GM19438 (cell line): ENCODE measurements around the gene MARCHF9.

Experiments used
- ATAC-seq: cut with Tn5 transposase; IDR thresholded peaks from one replicate; pipeline ENCODE4 v1.9.1; 2021; ENCODE audit warnings: low read depth; ENCODE audit not compliant: unreplicated experiment

The MARCHF9 gene

DNA sequence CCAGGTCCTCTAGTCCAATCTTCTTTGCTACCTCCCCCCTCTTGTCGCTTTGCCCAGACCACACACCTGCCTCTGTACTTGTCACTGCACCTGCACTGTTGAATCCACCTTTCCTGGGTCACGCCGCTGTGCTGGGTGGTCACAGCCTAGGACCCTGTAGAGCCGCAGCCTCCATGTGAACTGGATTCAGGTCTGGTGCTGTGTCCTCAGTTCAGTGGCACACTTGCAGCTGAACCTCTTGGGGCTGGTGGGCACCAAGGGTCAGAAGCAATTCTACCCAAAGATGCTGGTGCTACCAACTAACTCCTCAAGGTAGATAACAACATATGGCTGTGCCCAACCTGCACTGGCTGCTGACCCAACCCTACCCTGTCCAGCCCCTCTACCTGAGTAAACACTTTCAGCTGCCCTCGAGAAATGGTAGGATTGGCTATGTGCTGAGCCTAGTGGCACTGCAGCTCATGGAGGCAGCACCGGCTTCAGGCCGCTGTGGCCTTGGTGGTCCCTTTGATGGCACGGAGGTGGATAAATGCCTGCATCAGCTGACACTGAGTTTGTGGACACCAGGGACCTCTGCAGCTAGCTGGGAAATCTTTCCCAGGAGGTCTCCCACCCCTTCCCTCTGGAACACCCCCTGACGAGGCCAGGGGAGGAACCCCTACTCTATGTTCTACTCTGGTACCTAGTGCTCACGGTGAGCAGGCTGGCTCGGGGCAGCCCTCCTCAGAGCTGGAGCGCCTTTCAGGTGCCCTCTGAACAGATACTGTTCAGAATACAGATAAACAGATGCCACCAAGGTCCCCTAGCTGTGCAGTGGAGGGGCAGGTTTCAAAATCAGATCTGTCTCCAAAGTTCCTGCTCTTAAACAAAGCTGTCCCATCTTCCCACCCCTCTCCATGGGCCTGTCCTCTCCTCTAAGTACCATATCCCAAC, 30.6 kb upstream of the MARCHF9 start:
- ATAC-seq: no peak

DNA sequence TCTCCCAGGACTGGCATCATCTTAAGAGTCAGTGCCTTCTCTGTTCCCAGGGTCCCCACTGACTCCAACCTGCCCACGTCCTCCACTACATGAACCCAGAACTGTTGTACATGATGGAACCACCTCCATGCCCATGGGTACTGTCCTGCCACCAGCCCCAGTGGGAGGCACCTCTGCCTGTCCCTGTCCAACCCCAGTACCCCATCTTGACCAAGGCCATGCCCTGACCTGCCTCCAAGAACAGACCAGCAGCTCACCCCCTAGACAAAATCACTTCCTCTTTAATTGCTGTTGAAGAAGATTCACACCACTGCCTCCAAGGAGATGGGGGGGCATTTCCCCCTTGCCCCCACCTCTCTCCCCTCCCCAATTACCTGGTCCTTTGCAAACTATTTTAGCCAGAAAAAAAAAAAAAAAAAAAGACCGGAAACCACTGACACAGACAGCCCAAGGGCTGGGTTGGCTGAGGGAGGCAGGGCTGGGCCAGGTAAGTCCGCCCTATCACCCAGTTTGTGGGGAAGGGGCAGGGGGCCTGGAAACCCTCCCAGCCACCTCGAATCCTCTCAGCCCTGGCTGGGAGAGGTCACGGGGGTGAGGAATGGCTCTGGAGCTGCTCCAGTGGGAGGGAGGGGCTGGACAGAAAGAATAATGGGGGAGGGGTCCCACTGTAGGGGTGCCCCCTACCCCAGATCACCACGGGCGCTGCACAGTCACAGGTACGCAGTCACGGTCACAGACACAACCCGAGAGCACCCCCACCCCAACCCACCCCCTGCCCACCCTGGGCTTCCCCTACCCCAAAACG, 29.8 kb upstream of the MARCHF9 start:
- ATAC-seq: no peak

DNA sequence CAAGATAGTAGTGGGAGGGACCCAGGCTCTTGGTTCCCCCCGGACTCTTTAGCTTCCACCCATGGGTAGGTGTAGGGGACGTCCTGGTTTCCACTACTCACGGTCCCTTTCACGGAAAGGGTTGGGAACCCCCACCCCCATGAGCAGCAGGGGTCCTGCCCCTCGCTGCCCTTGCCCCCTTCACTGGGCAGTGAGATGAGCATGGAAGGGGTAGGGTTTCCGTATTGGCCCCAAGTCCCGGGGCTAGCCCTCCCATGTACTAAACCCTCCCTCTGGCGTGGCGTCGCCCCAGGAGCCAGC, 29.1 kb upstream of the MARCHF9 start:
- no peak for ATAC-seq

DNA sequence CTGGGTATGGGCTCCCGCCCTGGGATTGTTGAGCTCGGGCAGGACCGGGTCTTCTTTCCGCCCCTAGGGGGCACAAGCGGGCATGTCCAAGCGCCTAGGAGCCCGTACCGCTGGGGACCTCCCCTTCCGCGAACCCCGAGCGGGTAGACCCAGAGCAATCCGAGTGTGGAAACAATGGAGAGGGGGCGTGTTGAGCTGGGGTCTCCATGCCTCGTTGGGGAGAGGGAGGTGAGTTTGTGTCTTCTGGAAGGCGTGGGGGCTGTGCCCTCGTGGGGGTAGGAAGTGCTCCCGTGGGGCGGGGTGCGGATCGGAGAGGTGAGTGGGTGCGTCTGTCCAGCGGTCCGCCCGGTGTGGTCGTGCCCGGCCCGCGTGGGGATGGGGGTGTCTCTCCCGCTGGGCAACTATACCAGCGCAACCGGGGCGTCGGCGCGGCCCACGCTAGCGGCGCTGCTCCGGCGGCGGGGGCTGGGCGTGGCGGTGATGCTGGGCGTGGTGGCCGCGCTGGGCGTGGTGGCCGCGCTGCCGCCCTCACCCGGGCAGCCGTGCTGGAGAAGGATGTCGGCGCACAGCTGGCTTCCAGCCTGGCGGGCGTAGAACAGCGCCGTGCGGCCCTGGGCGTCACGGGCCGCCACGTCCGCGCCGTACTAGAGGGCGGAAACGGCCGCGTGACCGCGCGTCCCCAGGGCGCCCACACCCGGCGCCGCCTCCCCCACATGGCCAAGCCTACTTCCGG, 28.6 kb upstream of the MARCHF9 start:
- no peak for ATAC-seq

DNA sequence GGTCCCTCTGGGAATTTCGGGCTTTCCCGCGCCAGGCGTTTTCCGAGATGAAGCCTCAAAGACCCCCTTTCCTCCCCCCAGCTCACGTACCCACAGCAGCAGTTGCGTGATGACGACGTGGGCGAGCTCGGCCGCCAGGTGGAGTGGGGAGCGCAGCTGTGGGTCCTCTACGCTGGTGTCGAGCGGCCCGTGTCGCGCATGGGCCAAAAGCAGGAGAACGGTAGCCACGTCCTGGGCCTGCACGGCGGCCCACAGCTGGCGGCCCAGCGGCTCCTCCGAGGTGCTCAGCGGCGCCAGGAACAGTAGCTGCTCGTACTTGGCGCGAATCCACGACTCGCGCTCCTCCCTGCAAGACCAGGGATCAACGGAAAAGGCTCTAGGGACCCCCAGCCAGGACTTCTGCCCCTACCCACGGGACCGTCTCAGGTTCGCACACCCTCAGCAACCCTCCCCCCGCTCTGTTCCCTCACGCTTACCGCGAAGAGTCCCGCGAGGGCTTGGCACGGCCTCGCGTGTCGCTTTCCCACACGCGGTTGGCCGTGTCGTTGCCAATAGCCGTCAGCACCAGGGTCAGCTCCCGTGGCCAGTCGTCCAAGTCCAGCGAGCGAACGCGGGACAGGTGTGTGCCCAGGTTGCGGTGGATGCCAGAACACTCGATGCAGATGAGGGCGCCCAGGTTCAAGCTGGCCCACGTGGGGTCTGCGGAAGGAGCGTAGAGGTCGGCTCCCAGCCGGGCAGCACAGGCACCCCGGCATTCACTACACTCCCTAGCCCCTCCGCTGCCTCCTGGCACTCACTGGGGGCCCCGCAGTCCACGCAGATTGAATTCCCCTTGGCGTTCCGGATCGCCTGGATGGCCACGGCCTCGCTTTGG, 27.8 kb upstream of the MARCHF9 start:
- no peak for ATAC-seq

DNA sequence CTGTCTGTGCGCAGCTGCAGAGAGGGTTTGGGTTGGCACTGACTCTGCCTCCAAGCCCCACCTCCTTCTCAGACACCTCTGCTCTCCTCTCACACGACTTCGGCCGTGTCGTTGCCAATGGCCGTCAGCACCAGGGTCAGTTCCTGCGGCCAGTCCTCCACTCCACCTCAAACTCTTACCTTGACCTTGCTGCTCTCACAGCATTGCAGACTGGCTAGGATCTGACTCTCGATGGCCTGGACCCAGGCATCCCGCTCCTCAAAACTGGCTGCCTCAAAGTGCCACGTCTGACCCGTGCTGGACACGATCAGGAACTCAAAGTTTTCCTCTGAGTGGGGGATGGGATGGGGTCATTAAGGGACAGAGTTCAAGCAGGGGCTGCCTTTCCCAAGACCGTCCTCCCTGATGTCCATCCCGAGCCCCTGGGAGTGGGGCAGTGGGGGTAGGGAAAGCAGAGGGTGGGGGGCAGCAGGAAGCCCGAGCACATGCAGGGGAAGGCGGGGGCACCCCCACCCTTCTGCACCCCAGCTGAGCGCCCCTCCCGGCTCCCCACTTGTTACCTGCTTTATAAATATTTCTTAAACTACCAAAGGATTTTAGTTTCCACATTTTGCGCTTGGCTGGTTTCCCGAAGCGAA, 27.0 kb upstream of the MARCHF9 start:
- no peak for ATAC-seq

DNA sequence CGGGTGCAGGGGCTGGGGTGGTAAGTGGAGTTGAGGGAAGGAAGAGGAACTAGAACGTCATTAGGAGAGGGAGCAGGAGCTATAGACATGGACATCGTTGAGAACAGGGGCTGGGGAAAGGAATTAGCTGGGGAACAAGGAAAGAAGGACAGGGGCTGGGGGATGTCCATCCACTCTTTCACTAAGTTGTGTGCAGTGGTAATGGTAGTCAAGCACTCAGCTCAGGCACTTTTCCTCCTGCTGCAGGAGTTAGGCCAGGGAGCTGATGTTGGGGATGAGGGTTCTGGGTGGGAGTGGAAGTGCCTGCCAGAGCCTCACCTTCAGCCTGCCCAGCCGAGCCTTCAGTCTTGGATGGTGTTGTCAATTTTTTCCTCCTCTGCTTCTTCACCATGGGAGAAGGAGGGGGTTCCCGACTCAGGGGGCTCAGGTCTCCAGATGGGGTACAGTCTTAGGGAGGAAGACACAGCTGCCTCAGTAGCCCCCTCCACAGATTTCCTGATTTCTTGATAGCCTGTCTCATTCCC, 25.5 kb upstream of the MARCHF9 start:
- no peak for ATAC-seq

DNA sequence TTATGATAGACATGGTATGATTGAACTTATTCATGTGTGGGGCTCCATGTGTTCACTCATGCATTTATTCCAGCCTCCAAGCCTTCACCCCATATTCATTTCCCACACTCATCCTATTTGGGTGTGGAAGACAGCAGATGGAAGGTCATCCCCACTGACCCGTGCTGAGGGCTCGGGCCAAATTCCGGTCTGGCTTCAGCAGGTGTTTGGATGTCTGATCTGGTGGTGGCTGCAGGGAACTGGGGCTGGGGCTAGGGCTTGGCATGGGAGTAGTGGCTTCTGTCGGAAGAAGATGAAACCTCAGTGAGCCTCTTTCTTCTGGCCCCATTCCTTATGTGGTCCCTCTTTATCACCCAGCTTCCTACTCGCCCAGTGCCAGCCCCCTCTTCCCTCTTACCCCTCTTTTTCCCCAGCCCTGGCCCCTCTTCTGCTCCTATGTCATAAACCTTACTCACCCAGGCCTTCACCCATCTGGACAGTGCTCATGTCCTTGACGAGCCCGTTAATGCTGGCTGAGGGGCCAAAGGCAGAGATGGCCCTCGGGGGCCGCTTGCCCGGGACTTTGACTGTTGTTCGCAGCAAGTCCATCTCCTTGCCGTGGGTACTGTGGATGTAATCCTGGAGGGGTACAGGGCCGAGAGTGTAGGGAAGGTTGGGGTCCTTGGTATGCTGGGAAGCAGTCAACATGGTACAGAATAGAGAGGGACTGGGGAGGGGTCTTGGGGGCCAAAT, 24.4 kb upstream of the MARCHF9 start:
- no peak for ATAC-seq

DNA sequence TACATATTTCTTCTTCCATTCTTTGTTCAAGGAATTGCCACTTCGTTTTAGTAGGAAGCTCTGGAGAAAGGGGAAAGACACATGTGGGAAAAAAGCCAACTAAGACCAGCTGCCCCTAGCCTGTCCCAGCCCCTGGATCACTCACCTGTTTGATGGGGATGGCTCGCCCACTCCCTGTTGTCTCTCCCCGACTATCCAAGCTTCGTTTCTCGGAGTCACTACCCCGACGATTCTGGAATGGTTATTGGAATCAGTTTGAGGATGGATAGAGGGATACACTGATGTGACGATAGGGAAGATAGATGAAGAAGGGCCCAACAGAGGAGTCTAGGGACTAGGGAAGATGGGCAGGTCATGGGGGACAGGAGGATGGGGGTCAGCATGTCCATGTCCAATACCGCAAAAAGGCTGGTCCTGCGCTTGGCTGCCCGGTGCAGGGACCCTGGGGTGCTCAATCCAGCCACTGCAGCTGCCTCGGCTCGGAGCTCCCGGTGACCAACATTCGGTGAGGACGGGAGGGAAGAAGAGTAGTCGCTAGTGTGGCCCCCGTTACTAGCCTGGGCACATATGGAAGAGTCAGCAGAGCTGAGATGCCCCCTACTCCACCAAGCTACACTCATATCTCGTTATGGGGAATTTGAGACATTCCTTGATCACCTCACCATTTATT, 23.4 kb upstream of the MARCHF9 start:
- no peak for ATAC-seq

DNA sequence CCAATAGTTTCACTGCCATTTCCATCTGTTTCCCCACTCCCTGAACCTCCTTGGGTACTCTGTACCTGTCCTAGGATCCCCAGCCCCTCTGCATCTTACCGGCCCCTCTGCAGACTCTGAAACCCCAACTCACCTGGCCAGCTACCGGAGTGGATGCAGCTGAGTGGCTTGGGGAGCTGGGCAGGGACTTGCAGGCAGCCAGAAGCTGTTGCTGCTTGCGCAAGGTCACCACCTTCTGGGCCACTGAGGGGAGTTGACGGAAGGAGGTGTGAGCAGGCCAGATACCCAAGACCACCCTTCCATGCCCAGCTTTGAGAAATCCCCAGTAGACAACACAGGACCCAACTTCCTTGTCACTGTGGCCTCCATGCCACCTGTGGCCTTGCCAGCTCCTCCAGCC, 22.6 kb upstream of the MARCHF9 start:
- ATAC-seq: no peak

DNA sequence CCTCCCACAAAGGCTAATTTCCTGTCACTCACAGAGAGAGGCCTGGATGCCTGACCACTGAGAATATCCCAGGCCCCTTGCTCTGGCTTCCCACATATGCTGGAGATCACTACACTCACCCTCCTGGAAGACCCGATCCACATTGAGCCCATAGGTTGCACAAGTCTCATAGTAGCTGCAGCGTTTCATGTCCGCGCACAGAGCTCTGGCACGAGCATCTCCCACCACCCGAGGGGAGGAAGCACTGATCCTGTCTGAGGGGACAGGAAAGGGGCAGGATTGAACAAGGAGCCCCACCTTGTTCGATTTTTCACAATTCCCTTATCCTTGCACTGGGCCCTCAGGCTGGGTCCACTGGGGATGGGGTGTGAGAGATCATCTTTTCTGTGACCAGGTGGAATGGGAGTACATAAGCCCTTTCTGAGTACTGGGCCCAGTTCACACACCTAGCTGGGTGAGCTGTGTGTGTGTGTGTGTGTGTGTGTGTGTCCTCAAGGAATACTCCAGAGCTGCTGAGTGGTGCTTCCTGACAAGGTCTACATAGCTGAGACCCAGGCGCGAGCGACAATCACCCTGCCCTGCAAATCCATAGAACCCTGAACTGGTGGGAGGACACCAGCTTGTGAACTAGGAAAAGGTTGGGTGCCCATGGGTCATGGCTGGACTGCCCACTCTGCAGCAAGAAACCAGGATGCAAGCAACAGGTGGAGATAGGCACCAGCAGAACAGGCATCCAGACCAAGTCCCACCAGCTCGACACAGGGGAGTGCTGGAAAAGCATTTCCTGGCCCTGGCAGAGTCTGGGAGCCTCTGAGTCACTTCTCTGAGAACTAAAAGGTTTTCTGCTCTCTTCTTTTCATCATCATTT, 21.9 kb upstream of the MARCHF9 start:
- no peak for ATAC-seq

DNA sequence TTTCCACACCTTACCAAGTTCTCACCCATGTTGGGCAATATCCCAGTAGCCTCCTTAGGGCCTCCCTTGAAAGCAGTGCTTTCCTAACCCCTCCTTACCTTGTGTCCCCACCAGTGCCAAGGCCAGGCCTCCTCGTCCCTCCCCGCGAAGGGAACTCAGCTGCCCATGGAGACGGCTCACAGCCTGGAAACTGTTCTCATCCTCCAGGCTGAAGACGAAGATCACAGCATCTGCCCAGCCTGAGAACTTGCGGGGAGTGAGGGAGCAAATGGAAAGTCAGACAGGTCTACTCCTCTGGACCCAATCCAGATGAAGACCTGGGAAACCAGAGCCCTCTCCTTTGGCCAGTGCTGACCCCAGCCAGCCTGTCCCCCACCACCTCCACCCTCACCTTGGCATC, 21.0 kb upstream of the MARCHF9 start:
- ATAC-seq: no peak

DNA sequence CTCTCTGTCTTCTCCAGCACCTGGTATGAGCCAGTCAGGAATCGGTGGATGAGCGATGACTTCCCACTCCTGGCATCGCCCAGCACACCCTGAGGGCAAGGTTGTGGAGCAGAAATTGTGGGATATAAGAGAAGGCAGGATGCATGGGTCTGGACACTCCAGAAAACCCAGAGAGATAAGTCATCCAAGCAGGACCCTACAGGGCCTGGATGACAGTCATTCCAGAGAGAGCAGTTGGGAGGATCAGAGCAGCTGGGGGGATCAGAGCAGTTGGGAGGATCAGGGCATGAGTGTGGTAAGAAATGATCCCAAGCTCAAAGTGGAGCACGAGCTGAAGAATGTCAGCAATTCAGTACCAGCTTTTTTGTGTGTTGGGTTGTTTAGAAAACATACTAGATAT, 20.3 kb upstream of the MARCHF9 start:
- no peak for ATAC-seq

DNA sequence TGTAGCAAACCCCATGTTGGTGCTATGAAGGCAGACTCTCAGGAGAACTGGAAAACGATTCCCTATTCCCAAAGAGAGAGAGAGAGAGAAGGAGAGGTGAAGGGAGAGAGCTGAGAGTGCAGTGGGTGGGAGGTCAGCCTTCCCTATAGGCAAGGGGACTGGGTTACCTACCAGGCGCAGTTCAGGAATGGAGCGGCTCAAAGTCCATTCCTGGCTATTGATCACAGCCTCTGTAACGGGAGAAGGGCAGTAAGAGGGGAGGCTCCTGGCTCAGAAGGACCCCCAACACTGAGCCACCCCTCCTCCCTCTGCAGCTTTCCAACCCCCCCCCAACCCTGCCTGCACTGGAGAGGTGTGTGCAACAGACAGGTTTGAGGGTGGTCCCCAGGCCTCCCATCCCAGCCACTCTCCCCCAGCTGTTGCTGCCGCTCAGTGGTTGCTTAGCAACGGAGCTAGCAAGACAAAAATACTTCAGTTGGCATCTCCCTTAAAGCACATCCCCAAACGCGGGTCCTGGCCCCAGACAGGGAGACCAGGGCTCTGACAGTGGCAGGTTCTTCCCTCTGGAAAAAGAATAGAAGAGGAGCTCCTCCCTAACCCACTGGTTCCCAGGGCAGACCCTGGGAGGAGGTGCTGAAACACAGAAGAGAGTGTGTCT, 19.6 kb upstream of the MARCHF9 start:
- ATAC-seq: no peak

DNA sequence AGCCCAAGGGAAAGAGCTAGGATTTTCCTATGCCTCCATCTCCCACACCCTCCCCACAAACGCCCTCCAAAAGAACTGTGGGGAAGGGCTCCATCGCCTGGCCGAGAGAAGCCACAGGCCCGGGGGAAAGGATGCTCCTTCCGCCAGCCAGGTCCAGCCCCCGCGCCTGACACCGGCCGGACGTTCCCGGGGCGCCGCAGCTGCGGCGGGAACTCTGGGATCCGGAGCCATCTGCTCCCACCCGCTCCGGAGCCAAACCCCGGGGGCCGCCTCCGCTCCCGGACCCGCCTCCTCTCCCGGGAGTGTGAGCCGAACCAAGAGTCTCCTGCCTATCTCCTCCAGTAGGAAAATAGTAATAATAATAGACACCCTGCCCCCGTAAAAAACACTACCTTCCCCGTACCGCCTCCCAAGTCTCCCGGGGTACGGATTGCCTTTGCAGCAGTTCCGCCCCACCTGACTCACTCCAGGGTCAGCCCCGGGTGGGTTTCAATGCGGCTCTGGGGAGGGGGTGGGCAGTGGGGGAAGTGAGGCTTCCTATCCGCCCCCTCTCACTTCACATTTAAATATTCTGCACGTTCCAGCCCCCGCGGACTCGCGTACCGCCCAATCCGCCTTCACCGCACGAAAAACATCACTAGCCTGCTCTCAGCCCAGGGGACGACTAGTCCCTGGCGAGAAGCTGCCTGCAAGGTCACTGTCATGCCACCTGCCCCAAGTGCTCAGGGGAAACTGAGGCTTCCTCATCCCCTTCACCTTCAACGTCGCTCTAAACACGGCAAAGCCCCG, 18.8 kb upstream of the MARCHF9 start:
- no peak for ATAC-seq

DNA sequence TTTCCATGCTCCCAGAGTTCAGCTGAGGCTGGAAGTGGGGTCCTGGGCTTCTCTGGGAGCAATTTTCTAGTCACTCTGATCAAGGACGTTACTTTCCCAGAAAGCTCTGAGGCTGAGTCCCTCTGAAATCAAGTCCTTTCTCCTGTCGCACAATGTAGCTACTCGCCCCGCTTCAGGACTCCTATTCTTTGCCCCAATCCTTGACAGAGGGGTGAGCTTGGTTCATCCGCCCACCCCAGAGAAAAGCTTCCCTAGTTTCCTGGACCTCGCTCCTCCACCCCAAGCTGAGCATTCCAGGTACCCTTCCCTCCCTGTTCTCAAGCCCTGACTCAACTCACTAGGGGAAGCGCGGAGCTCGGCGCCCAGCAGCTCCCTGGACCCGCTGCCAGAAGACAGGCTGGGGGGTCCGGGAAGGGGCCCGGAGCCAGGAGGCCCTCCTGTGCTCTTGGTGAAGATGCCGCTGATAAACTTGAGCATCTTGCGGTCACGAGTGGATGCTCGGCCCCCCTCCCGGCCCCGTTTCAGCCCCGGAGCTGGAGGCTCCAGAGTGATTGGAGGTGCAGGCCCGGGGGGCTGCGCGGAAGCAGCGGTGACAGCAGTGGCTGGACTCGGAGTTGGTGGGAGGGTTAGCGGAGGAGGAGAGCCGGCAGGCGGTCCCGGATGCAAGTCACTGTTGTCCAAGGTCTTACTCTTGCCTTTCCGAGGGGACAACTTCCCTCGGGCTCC, 18.0 kb upstream of the MARCHF9 start:
- no peak for ATAC-seq
